ENCODE measurements around the gene AATF. TPM values are rescaled to one million over a fixed set of nuclear protein-coding genes. Genes with fewer than 3 reads are reported as not detected.

The AATF gene
- total RNA-seq, 1 experiment from 2014 or later, result 87.6 TPM

DNA sequence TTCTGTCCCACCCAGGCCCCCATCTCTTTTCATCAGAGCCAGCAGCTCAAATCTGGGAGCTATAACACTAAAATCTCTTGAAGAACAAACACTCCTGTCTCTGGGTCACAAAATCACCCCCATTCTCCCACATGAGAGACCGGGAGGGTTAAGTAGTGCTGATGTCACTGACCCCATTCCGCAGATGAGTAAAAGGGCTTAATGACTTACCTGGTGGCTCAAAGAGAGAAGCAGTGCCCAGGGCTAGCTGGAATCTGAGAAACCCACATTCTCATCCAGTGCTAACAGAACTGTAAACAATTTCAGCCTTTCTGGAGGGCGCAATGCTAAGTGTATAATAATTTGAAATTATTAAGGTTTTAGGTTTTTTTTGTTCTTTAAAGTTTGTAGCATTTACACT lies 37.8 kb upstream of the AATF start:
- POLR2A ChIA-PET, result no interaction called here
- Histone ChIP-seq H3K36me3 (ENCODE audit: control insufficient read depth, insufficient read depth, low read length) (no peaks in the 10 kb centered on the region), H3K4me3 (ENCODE audit: low read depth, low read length) (no peak overlapping the region), H3K9me3 (no peaks in the 10 kb centered on the region), H3K27me3 (replicated peaks; ENCODE audit: control insufficient read depth, insufficient read depth, low read length) (no peaks in the 10 kb centered on the region), H3K4me1 (no peaks in the 10 kb centered on the region)
- intact Hi-C loops (cut with micrococcal nuclease; ENCODE audit: unreplicated experiment), result no loop called here
- DNase-seq, result no peak
- Mint-ChIP-seq H3K36me3 (ENCODE audit: insufficient read depth, unreplicated experiment) (no peaks in the 10 kb centered on the region), H3K27me3 (ENCODE audit: insufficient read depth, unreplicated experiment) (peaks cover 16% of the 10 kb centered on the region), H3K9me3 (ENCODE audit: unreplicated experiment) (no peaks in the 10 kb centered on the region), H3K4me1 (ENCODE audit: low read depth, unreplicated experiment) (no peaks in the 10 kb centered on the region), H3K4me3 (ENCODE audit: unreplicated experiment) (no peak overlapping the region), H3K27ac (ENCODE audit: unreplicated experiment) (no peak overlapping the region)
- BruUV-seq (replicated peaks), result no TSS peak
- TF ChIP-seq, protein P1, sequence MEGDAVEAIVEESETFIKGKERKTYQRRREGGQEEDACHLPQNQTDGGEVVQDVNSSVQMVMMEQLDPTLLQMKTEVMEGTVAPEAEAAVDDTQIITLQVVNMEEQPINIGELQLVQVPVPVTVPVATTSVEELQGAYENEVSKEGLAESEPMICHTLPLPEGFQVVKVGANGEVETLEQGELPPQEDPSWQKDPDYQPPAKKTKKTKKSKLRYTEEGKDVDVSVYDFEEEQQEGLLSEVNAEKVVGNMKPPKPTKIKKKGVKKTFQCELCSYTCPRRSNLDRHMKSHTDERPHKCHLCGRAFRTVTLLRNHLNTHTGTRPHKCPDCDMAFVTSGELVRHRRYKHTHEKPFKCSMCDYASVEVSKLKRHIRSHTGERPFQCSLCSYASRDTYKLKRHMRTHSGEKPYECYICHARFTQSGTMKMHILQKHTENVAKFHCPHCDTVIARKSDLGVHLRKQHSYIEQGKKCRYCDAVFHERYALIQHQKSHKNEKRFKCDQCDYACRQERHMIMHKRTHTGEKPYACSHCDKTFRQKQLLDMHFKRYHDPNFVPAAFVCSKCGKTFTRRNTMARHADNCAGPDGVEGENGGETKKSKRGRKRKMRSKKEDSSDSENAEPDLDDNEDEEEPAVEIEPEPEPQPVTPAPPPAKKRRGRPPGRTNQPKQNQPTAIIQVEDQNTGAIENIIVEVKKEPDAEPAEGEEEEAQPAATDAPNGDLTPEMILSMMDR (IDR thresholded peaks at IDR 0.05; ENCODE audit: insufficient read depth in 1 of 2, low read depth in 1 of 2, low read length in 1 of 2, severe bottlenecking in 1 of 2, unreplicated experiment in 1 of 2), result no peak
- CTCF ChIA-PET, result no interaction called here

DNA sequence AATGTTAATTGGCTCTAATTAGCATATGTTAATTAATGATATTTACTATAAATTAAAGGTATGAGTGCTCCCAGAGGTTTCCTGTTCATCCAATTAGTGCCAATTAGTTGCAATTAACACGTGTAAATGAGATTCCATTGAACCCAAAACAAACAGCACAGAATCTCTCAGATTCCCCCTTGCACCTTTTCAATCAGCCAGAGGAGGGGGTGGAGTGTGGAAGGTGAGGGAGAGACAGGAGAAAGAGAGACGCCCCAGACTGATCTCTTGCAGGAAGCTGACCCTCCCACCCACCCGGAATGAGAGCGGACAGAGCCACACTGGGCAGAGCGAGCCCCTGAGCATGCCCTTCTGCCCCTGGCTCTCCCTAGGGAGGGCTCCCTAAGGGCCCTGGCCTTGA lies 35.6 kb upstream of the AATF start:
- no peaks in the 10 kb centered on the region for H3K4me1 ChIP-seq
- no peak overlapping the region for H3K4me3 Mint-ChIP-seq (ENCODE audit: unreplicated experiment)
- H3K27me3 ChIP-seq (replicated peaks; ENCODE audit: control insufficient read depth, insufficient read depth, low read length), result no peaks in the 10 kb centered on the region
- CTCF ChIA-PET, result no interaction called here
- intact Hi-C loops (cut with micrococcal nuclease; ENCODE audit: unreplicated experiment), result no loop called here
- TF ChIP-seq, protein P1 (IDR thresholded peaks at IDR 0.05; ENCODE audit: insufficient read depth in 1 of 2, low read depth in 1 of 2, low read length in 1 of 2, severe bottlenecking in 1 of 2, unreplicated experiment in 1 of 2), result no peak
- no peaks in the 10 kb centered on the region for H3K9me3 Mint-ChIP-seq (ENCODE audit: unreplicated experiment)
- DNase-seq, result no peak
- H3K27ac Mint-ChIP-seq (ENCODE audit: unreplicated experiment), result no peak overlapping the region
- H3K36me3 ChIP-seq (ENCODE audit: control insufficient read depth, insufficient read depth, low read length), result no peaks in the 10 kb centered on the region
- no peak overlapping the region for H3K4me3 ChIP-seq (ENCODE audit: low read depth, low read length)
- H3K9me3 ChIP-seq, result no peaks in the 10 kb centered on the region
- H3K27me3 Mint-ChIP-seq (ENCODE audit: insufficient read depth, unreplicated experiment), result peaks cover 8% of the 10 kb centered on the region
- no TSS peak for BruUV-seq (replicated peaks)
- POLR2A ChIA-PET, result no interaction called here
- H3K36me3 Mint-ChIP-seq (ENCODE audit: insufficient read depth, unreplicated experiment), result no peaks in the 10 kb centered on the region
- no peaks in the 10 kb centered on the region for H3K4me1 Mint-ChIP-seq (ENCODE audit: low read depth, unreplicated experiment)

DNA sequence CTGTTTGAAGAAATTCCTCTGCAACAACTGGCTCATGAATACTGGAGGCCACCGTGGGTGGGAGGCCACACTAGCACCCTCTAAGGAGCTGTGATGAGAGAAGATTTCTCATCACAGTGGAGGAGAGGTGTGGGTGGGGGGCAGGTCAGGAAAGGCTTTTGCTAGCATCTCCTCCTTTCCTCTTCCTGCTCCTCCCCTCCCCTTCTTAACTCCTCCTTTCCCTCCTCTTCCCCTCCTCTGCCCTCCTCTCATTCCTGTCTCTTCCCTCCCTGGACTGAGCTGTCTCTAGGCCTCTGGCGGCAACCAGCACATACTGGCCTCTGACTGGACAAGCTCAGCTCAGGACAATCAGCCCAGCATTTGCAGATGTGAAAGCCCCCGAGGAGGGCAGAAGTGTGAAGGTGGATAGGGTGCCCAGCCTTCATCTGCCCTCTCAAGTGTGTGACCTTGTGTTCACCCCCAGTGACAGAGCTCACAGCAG lies 30.5 kb upstream of the AATF start:
- no TSS peak for BruUV-seq (replicated peaks)
- no peak for DNase-seq
- H3K4me1 Mint-ChIP-seq (ENCODE audit: low read depth, unreplicated experiment), result peaks cover 6% of the 10 kb centered on the region
- Histone ChIP-seq H3K27me3 (replicated peaks; ENCODE audit: control insufficient read depth, insufficient read depth, low read length) (no peaks in the 10 kb centered on the region; the same call in 1 of the 2 replicates), H3K36me3 (ENCODE audit: control insufficient read depth, insufficient read depth, low read length) (no peaks in the 10 kb centered on the region), H3K4me1 (no peaks in the 10 kb centered on the region), H3K9me3 (no peaks in the 10 kb centered on the region), H3K4me3 (ENCODE audit: low read depth, low read length) (no peak overlapping the region)
- H3K36me3 Mint-ChIP-seq (ENCODE audit: insufficient read depth, unreplicated experiment), result no peaks in the 10 kb centered on the region
- TF ChIP-seq, protein P1 (IDR thresholded peaks at IDR 0.05; ENCODE audit: insufficient read depth in 1 of 2, low read depth in 1 of 2, low read length in 1 of 2, severe bottlenecking in 1 of 2, unreplicated experiment in 1 of 2), result no peak
- H3K4me3 Mint-ChIP-seq (ENCODE audit: unreplicated experiment), result no peak overlapping the region
- no peak overlapping the region for H3K27ac Mint-ChIP-seq (ENCODE audit: unreplicated experiment)
- no peaks in the 10 kb centered on the region for H3K9me3 Mint-ChIP-seq (ENCODE audit: unreplicated experiment)
- peaks cover 3% of the 10 kb centered on the region for H3K27me3 Mint-ChIP-seq (ENCODE audit: insufficient read depth, unreplicated experiment)
- intact Hi-C loops (cut with micrococcal nuclease; ENCODE audit: unreplicated experiment), result no loop called here
- POLR2A ChIA-PET, result no interaction called here
- CTCF ChIA-PET, result no interaction called here
